Activated CD4-positive, alpha-beta T cell treated with anti-CD3 and anti-CD28 coated beads, Interleukin-2, Interleukin-4, amounts not matched to agents 100 ng/mL and 50 ng/mL, durations not matched to agents 16 hours and 8 hours (primary cell): ENCODE measurements around the gene CT45A1.
"Not testable (repeated sequence)": the region's sequence is repeated elsewhere in the genome, so short reads cannot be mapped to it uniquely, and the experiment has no call there.

ENCODE experiments used
- DNase-seq: peaks from one replicate; pipeline ENCODE4 v3.0.0-alpha.2; 2020; ENCODE audit warnings: low spot score

CT45A1 gene

GRCh38 chrX:135713183-135713689 is at the start of gene CT45A1:
Gene CT45A1, plus strand, starts transcription at chrX:135713639. Its CDS starts 5,302 bp downstream, at chrX:135718941.
- DNase-seq, result peak; percentile 25

DNA sequence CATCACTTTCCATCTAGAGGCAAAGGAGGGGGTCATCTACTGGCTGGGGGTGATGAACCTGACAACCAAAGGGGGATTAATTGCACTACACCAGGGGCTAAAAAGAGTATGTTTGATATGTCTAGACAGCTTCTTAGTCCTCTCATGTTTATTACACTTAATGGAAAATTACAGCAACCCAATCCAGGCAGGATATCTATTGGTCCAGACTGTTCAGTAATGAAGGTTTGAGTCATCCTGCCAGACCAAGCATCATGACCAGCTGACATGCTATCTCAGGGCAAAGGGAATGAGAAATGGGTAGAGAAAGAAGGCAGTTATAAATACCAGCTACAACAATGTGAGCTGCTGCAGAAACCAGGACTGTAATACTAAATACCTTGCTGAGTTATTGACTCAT is 40.5 kb upstream of the CT45A1 start:
- DNase-seq, result not testable (repeated sequence)

DNA sequence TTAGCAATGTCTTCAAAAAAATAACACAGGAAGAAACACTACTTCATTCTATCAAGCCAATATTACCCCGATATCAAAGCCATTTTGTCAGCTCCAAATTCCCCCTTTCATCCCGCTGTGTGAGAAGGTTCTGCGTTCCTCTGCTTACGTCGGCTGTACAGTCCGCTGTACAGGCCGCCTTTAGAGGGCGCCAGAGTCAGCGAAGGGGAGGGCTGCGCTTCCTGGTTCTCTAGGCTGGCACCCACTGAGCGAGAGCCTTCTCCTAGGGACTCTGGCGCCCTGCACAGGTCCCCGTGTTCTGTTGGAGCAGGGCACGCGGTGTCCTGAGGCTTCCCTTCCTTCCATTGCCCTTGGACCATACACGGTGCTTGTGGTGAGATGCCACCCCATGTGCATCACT is 25.3 kb upstream of the CT45A1 start:
- peak; percentile 14 for DNase-seq

DNA sequence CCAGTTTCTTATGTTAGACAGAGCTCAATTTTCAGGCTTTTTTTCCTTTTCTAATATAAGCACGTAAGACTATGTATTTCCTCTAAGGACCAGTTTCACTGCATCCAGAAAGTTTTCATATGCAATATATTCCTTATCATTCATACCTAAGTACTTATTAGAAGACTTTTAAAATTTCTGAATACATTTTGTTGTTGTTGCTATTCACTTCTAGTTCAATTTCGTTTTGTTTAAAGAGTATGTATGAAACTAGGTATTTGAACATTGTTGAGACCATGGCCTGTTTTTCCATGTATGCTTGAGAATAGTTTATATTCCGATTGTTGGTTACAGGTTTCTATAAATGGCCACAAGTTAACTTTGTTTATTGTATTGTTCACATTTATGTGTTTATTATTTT is 18.0 kb upstream of the CT45A1 start:
- no peak for DNase-seq

GRCh38 chrX:135697601-135698000 is 15.8 kb upstream of the CT45A1 start:
- no peak for DNase-seq

DNA sequence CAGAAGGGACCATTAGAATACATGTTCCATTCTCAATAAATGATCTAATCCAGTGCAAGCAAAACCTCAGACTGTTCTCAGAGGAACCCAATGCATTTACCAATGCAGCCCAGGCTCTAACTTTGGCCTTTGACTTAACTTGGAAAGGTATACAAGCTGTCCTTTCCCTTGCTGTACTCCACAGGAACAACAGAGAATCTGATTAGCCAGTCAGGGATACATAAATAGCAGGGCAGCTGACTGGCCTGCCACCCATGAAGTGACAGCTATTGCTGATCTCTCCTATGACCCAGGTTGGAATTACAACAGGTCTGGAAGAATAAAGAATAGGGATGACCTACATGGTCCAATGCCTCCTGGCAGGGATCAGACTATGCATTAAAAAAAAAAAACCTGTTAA is 14.5 kb upstream of the CT45A1 start:
- no peak for DNase-seq

DNA sequence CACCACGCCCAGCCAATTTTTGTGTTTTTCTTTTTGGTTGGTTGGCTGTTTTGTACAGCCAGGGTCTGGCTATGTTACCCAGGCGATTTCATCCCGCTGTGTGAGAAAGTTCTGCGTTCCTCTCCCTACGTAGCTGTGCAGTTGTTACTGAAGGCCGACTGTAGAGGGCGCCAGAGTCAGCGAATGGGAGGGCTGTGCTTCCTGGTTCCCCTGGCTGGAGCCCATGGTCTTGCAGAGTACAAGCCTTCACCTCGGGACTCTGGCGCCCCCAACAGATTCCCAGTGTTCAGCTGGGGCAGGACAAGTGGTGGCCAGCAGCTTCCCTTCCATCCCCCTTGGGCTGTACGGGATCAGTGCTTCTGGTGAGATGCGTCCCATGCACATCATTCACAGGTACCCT is 5.6 kb upstream of the CT45A1 start:
- DNase-seq, result peak; percentile 38

DNA sequence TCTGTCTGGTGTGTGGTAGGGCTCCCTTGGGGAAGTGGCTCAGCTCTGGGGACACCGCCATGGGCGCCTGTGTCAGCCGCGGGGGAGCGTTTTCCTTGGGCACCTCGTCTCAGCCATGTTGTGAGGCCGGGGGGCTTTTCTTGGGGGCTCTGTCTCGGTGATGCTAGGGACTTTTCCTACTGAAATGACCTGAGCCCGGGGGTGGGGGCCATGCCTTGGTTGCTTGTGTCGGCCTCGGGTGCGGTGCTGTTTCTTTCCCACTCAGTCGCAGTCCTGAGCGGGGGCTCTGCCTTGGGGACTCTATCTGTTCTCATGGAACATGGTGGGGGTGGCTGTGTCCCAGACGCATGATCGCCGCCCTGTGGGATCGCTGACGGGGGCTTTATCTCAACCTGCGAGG is 356 bp downstream of the CT45A1 start:
- no peak for DNase-seq

DNA sequence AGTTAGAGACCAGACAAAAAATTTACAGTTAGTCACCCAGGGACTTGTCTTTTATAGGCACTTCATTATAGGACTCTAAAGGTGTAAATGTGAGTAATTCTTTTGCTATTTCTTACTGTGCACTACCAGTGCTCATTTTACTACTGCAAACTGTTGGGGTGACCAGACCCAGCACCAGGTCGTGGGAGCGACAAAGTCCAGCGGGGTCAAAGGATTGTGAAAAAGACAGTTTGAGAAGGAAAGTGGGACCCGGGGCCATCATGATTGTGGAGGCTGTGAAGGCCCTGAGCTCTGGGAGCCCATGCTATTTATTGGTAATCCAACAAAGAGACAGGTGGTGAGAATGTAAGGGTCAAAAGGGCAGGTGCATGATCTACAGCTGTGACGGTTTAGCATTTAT is 21.2 kb downstream of the CT45A1 start:
- not testable (repeated sequence) for DNase-seq

- no peak for DNase-seq
These were observed 24.1 kb downstream of the CT45A1 start for GRCh38 chrX:135737366-135738071.

DNA sequence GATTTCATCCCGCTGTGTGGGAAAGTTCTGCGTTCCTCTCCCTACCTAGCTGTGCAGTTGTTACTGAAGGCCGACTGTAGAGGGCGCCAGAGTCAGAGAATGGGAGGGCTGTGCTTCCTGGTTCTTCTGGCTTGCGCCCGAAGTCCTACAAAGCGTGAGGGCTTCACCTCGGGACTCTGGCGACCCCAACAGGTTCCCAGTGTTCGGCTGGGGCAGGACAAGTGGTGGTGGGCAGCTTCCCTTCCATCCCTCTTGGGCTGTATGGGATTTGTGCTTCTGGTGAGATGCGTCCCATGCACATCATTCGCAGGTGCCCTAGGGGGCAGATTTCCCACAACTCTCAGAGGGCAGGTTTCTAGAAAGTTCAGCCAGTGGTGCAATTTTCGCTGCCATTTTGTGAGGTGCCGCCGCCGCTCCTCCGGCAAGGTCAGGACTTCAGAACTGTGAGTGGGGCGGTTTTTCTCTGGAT is 27.3 kb downstream of the CT45A1 start:
- peak; percentile 45 for DNase-seq

DNA sequence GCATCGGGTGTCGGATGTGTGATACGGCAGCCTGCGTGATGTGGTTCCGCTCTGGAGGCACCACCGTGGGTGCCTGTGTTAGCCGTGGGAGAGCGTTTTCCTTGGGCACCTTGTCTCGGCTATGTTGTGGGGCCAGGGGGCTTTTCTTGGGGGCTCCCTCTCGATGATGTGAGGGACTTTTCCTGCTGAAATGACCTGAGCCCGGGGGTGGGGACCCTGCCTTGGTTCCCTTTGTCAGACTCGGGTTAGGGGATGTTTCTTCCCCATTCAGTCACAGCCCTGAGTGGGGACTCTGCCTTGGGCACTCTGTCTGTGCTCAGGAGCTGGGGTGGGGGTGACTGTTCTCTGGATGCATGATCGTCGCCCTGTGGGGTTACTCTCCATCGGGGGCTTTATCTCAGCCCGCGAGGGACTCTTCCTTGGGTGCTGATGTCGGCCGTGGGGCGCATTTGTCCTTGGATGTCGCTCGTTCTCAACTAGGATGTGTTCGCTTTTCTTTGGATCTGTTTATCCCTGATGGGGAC is 27.8 kb downstream of the CT45A1 start:
- DNase-seq, result no peak

- not testable (repeated sequence) for DNase-seq
These were observed 31.3 kb downstream of the CT45A1 start for GRCh38 chrX:135744739-135745138.

GRCh38 chrX:135768091-135768490 is 54.7 kb downstream of the CT45A1 start, which contains the start of gene CT45A3:
Gene CT45A3, minus strand, starts transcription at chrX:135768191. Its CDS starts 3,747 bp downstream, at chrX:135764444.
- not testable (repeated sequence) for DNase-seq
